GM18868 (cell line): ENCODE data around the gene TGFBR1.
A peak's percentile ranks its signal among the peaks of the same experiment; 100 is the strongest.

ENCODE experiments used
- ATAC-seq: cut with Tn5 transposase; IDR thresholded peaks from one replicate; pipeline ENCODE4 v1.9.1; 2021; ENCODE audit warnings: mild to moderate bottlenecking, moderate library complexity; ENCODE audit not compliant: unreplicated experiment

The TGFBR1 gene

DNA sequence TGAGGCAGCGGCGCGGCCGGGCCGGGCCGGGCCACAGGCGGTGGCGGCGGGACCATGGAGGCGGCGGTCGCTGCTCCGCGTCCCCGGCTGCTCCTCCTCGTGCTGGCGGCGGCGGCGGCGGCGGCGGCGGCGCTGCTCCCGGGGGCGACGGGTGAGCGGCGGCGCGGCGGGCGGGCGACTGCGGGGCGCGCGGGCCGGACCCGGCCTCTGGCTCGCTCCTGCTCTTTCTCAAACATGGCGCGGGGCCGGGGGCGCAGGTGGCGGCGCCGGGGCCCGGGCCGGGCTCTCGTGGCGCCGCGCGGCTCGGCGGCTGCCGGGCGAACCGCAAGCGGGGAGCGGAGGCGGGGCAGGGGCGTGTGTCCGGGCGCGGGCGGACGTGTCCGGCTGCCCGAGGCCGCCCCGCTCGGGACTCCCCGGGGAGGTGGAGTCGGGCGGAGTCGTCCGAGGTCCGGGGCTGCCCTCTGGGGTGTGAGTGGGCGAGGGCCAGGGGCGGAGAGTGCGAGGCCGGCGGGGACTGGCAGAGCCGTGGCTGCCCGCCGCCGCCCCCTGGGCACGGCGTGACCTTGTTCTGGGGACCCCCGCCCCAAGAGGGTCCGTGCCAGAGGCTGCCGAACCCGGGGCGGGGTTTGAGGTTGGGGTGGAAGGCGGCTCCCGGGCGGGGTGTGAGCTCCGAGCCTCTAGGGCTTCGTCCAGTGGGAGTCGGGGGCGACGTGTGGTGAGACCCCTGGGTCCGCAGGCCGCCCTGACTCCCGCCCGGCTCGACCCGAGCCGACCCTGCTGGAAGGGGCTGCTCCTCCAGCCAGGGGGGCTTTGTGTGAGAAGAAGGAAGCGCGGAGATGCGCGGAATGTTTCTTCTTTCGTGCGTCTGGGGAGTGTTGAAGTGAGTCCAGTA is 485 bp downstream of the TGFBR1 start:
- peak; percentile 52 for ATAC-seq

DNA sequence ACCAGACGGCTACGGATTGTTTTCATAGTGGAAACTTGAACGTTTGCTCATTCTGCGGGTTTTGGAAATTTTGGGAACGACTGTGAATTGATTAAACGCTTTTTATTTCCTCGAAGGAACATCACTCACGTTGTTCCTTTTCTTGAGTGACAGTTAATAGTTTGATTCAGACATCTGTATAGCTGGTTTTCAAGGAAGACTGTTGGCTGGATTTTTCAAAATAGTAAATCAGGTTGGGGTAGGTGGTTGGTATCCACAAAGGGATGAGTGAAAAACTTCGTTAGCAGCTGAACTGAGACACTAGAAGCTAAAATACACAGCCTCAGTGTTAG is 1.1 kb downstream of the TGFBR1 start:
- no peak for ATAC-seq

DNA sequence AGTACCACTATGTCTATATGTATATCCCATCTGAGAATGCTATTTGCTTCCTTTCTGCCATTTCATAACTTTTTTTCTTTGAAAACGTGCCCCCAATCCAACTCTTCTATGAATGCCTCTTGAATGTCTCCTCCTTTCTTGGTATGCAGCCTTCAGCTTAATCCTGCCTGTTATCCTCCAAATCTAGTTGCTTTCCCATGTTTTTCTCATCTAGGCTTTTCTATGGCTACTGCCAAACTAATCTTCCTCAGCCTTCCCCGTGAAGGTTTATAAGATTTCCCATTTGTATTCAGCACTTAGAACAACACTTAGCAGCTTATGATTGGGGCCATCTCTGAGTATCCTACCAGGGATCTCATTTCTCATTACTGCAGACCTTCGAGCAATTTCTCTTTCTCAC is 2.5 kb downstream of the TGFBR1 start:
- no peak for ATAC-seq

DNA sequence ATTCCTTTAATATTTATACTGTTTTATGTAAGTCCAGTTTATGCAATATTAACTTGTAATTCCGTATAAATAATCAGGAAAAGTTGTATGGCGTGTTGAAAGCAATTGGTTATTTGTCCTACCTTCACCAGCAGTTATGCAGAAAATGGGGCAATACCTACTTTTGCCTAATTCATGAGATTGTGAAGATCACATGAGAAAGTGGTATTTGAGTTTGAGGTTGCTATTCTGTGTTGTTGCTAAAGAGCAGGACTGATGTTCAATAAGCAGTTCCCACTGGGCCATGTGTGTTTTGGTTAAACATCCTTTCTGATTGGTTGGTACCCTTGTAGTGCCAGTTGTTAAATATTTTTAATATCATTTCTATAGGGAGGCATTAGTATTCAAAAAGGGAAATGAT is 3.2 kb downstream of the TGFBR1 start:
- ATAC-seq = no peak

DNA sequence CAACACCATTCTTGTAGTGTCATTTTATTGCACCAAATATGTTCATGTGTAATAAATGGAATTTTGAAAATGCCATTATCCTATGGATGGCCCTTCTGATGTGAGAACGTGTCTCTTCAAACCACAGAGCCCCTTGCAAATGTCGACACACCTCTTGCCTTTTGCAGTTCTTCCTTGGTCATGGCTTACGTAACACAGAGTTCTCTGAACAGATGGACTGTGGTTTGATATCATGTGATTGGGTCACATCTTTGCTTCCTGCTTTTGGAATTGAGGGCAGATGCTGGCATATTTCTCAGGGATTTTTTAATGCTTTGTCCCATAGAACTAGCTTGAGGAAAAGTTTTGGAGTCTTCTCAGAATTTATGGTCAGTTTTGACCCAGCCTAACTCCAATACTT is 4.6 kb downstream of the TGFBR1 start:
- no peak for ATAC-seq

DNA sequence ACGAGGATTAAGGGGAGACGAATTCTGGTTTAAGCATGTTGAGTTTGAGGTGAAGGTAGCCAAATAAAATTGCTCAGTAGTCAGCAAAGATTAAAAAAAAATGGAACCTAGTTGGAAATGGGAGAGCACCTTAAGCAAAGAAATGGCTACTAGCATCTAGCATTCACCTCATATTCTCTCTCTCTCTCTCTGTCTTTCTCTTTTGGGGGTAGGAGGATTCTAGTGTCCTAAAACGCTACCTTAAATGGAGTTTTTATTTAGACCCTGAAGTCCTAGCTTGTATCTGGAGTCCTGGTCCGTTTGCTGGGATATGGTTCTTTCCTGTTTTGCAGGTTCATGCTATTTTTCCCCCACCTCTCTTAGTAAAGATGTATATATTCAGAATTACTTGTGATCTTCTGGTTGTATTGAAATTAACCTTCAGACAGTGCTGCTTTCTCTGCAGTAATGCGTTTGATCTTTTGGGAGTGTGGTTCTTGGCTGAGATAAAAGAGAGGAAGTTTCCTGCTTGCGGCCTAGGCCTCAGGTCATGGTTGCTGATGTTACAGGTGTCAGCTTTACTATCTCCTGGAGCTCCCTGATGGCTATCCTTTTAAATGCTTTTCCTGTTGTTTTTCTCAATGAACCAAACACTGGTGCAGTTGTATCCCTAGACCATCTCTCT is 8.0 kb downstream of the TGFBR1 start:
- ATAC-seq = no peak

DNA sequence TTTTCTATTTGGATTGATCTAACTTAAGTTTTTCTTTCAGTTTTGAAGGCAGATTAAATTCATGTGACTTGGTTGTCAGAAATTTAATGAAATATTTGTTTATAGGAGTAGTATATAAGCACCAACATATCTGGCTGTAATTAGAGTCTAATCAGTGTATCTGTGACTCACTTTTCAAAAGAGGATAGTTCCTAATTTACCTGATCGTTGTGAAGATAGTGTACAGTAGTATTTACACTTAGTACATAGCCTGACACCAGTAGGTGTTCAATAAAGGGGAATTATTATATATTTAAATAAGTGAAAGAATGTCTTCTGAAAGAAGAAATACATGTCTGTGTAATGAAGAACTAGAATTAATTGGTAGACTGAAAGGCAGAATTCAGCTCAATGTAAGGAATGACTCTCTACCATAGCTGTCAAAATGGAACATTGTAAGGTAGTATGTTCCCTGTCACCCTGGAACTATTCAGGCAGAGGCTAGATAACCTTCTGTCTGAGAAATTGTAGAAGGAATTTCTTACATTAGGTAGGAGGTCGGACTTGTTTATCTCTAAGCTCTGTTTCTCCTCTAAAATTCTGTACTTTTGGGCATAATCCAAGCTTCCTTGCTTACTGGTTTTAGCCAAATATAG is 8.6 kb downstream of the TGFBR1 start:
- ATAC-seq = no peak

DNA sequence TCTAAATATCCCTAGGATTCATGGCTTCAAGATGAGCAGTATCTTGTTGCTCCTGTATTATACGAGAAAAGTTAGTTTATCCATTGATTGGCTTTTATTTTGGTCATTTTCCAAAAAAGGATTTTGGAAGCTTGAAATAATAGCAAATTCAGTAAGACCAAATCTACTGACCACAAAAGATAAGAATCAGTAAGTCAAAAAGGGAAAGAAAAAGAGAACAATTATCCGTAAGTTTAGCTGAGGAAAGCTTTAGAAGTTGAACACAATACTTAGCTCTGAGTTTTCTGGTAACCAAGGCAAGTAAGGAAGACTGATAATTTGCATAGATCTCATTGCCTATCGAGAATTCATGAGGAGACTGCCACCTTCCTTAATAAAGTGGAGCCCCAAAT is 9.1 kb downstream of the TGFBR1 start:
- ATAC-seq = no peak

DNA sequence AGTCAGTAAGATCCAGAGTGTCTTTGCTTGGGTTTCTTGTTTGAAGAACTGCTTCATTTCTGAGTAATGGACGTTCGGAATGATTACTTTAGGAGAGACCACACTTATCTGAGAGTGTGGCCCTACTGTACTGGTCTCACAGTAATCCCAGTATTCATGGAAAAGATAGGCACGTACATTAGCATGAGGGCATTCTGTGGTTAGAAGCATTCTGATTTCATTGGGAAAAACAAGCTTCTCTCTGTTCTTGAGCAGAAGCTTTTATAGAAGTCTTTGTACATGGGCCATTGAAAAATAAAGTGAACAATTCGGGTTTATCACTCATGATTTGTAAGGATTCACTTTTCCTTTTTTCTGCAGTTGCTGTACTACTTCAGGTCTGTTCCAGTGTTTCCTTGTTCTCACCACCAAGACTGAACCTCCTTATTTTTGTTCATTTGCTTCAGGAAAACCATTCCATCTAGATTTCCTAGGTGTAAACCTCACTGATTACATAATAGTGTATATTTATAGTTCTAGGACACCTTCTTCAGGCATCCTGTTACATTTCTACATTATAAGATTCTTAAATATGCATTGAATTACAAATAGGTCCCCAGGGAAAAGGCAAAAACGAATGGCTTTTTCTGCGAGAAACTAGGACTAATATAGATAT is 10.1 kb downstream of the TGFBR1 start:
- ATAC-seq = no peak

DNA sequence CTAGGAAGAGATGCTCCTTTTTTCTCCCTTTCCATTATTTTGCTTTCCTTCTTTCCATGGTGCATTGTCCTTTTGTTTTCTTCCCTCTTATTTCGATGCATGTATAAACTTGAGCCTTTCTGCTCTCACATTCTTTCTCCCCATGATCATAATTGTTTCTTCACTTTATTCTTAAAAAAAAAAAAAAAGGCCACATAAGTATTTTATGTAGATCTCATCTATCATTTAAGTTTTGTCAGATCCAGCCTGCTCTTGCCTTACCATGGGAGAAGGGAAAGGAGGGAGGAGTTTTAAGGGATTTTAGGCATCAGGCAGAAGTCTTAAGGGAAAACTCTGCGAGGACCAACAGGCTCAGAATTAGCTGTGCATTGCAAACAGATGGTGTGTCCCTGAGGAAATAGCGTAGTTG is 11.1 kb downstream of the TGFBR1 start:
- ATAC-seq = no peak

DNA sequence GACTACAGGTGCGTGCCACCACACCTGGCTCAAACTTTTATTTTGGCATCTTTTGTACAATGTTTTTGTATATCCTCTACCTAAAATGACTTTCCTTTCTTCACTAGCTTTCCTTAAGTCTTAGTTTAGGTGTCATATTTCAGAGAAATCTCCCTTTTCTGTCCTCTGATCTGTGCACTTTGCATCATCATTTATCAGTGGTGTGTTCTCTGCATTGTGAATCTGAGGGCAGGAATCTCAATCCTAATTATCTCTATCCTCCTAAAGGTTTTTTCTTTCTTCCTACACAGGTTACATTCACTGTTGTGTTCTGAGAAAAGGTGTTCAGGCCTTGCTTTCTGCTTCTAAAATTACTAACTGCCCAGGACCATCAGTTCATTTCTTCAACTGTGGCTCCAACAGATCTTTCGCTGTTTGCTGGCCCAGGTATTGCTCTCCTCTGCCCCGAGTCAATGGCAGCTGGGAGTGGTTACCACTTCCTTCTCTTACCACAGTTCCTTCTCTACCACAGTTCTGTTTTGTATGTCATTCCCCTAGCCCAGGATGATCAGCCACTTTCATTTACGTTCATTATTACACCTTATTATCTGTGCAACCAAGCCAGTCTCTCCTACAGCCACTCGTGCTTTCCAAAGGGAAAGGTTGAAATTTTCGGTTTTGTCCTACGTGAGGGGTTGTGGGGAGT is 14.0 kb downstream of the TGFBR1 start:
- peak; percentile 98 for ATAC-seq

DNA sequence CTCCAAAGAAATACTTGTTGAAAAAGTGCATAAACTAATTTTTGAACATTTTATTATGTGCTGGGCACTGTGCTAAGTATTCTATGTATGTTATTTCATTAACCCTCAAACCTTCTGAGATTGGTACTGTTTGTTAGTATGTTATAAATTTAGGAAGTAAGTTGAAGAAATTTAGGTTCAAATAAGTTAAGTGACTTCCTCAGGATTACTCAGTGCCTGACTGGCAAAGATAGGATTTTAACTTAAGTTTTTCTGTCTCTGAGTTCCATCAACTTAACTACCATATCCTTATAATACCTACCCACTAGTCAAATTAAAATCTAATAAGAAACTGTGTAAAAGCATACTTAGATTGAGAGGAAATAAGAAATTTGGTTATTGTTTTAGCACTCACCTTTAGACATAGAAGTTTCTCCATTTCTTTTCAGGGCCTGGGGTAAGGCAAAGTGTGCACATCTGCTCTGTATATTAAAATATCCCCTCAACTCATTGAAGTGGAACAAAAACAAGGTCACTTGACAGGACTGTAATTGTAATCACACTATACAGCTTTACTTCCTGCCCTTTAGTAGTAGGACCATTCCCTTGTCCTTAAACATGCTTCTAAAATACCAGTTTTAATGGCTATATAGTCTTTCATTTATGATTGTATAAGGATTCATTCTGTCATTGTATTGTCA is 15.2 kb downstream of the TGFBR1 start:
- ATAC-seq = no peak

DNA sequence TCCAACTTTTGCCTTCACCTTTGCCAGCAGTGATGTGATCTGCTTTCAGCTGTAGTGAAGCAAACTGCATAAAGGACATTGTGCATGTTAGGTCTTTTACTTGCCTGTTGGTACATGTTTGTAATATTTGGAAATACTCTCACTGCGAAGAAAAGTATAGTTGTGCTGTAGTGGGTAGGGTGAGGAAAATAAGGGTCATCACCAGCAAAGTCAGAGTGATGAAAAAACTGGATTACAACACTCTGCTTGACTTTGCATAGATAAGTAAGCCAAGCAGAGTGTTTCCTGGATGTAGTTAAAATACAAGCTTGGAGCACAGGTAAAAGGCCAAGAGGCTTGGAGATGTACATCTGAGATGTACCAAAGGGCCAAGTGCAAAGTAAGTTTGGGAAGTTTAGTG is 16.7 kb downstream of the TGFBR1 start:
- no peak for ATAC-seq

DNA sequence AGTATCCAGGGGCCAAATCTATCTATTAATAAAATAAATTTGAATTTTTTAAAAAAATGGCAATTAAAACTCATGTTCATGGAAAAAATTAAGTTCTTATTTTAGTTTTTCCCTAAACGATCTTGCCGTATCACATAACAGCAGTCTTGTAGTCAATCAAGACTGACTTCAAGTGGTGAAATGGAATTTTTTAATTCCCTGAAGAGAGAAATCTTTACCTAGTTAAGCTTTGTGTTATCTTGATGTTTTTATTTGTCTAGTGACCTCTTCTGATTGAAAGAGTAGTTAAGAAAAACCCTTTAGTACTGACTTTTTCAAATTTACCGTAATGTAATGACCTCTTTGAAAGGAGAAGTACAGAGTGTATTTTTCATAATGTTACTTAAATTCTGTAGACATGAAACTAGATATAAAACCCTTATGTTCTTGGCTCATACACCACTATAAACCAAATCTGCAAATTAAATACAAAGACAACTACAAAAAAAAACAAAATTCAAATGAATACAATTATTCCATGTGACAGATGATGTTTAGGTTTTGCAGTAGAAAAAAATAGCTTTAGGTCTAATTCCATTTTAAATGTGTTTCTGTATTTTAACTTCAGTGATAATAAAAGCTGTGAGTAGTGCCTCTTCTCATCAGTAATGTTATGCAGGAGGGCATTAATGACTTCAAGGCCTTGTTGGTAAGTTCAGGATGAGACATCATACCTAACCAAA is 19.8 kb downstream of the TGFBR1 start:
- no peak for ATAC-seq

DNA sequence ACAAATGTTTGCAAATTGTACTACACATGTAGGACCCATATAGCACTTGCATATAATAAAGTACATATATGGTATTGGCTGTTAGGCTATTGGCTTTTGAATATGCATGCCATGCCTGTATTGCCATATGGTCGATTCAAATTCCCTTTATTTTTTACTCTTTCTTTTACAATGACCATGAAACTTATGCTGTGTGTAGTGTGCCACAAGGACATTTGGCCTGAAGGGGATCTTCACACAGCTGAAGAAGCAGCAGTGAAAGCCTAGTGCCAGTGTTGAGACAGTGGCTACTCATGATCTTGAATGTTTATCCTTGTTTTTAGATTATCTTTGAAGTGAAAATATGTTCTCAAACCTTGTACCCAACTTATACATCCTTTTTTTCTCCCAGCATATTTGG is 20.5 kb downstream of the TGFBR1 start:
- ATAC-seq = no peak

DNA sequence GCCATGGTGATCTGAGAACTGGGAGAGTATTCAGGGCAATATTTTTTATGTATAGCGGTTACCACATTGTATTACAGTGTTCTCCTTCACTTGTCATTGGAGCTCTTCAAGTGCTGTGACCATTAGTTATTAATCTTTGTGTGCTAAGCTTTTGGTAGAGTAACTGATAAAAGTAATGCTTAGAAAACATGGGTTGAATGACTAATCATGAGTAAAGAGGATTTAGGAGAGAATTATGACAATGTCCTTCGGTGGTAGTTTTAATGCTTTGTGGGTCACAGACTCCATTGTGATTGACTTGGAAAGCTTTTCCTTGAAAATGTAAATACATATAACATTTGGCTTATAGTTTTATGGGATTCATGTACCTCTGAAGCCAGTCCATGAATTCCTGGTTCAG is 21.4 kb downstream of the TGFBR1 start:
- ATAC-seq = no peak

DNA sequence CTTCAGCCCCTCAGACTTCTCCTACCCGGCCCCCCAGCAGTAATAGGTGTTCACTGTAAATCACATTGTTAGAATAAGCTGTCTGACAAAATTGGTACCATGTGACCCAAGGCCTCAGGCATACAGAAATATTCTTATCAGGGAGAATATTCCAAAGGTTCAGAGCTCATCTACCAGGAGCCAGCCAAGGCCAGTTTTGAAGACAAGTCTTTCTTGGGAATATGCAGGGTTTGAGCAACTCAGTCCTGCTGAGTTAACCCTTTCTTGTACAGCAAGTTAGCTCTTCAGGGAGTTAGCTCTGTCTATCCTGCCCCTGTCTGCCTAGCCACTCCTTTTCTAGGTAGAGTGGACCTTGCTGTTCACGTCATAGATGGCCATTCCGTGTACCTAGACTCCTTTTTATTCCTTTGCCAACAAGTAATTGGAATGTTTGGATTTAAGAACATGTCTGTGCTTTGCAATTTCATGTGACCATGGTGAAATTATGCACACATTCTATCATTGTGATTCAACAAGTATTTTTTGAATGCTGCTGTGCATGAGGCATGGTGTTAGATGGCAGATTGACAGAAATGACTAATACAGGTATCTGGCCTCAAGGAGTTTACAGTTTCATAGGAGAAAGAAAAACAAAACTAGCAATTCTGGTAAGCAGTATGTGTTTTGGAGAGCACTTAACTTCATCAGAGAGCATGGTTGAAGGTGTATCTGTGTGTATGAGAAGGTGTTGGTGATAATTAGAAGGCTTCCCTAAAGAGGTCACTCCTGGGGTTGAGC is 22.6 kb downstream of the TGFBR1 start:
- peak; percentile 43 for ATAC-seq

DNA sequence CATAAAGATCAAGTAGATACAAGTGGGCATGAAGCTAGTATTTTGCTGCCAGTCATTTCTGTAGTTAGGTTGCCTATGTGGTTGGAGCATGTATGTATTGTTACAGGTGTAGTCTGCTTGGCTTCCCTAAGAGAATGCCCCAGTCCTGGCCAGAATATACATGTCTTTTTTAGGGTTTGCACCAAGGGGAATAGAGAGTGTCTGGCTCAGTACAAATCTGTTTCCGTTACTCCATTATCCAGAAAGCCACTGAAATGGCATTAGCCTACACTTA is 23.2 kb downstream of the TGFBR1 start:
- ATAC-seq = peak; percentile 47

DNA sequence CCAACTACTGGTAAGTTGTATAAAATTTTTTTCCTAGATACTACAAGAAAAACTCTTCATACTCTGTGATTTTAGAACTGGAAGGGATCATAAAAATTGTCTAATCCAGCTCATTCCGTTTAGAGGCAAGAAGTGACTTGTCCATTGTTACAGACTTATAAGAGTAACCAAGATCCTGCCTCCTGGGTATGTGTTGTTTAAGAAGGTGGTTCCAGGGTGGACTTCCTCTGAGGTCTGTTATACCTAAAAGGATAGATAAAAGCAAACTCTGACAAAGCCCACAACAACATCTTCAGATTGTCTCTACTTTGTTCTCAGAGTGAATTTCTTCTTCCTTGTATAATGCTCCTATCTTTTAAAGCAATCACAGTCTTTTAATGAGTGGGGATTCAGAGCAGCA is 24.2 kb downstream of the TGFBR1 start:
- ATAC-seq = no peak
